SH-SY5Y (cell line): Measurements from ENCODE around the gene LRRTM4.

ENCODE experiments used
- GATA2 ChIP-seq: IDR thresholded peaks from 2 replicates; pipeline ENCODE4 v1.6.1; 2011; ENCODE audit warnings: mild to moderate bottlenecking, low read depth, low read length
- GATA3 ChIP-seq: IDR thresholded peaks from 2 replicates; pipeline ENCODE4 v1.6.1; 2011; ENCODE audit warnings: low read depth, mild to moderate bottlenecking, low read length, moderate library complexity

GRCh38 chr2:77101796-77102452, 420.3 kb downstream of the LRRTM4 start:
- TF ChIP-seq GATA2 (no peak), GATA3 (no peak)
